ENCODE data around the gene ARAF.

Gene ARAF

DNA sequence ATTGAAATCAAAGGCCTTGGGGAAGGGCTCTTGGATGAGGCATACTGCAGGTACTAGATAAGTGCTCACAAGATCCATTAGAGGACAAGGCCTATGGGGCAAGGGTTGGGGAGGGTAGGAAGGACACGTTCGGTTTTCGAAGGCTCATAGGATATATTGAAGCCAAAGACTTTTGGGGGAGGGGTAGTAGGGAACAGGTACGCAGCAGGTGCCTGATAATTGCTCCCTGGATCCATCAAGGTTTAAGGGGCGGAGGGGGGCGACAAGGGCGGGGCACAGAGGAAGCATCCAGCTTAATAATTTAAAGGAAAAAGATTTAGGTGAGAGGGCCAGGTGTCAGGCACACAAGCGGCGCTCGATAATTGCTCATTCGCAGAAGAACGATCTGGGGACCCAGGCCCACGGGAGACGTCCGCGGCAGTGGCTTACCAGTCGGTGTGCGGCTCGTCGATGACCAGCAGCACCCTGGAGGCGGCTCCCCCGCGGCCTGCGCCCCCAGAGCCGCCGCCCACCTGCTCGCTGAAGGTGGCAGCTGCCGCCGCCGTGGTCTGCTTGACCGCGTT, 58.0 kb downstream of the ARAF start:
- in situ Hi-C loops (cut with MboI; ENCODE audit: low sequenced_read_pairs) = no loop called here

- in situ Hi-C loops (cut with MboI; ENCODE audit: low sequenced_read_pairs) = no loop called here
These were observed 58.7 kb downstream of the ARAF start, which contains the start of gene SYN1 for GRCh38 chrX:47619486-47620302. SYN1 (minus strand) TSS chrX:47619857; CDS start chrX:47619728, 129 bp downstream.

GRCh38 chrX:47620303-47620685, 59.3 kb downstream of the ARAF start:
- in situ Hi-C loops (cut with MboI; ENCODE audit: low sequenced_read_pairs) = no loop called here
